NCI-H1694 treated with DMSO at 0.1 percent for 48 hours (cell line): ENCODE measurements around the gene PTPRCAP.

ENCODE experiments used
- DNase-seq: peaks from one replicate; lab custom pipeline; 2025; lab: John Stamatoyannopoulos, UW

Gene PTPRCAP

GRCh38 chr11:67465189-67465510 lies 27.7 kb upstream of the PTPRCAP start:
- no peak for DNase-seq

GRCh38 chr11:67464411-67465188 lies 27.1 kb upstream of the PTPRCAP start:
- no peak for DNase-seq

GRCh38 chr11:67463680-67464410 lies 26.4 kb upstream of the PTPRCAP start:
- DNase-seq = no peak

GRCh38 chr11:67463186-67463585 lies 25.7 kb upstream of the PTPRCAP start:
- no peak for DNase-seq

- DNase-seq = no peak
Measured at GRCh38 chr11:67458266-67458665, 20.8 kb upstream of the PTPRCAP start.

GRCh38 chr11:67457453-67457852 lies 20.0 kb upstream of the PTPRCAP start:
- DNase-seq = no peak

- DNase-seq = no peak
Measured at GRCh38 chr11:67456068-67456705, 18.7 kb upstream of the PTPRCAP start.

- no peak for DNase-seq
Measured at GRCh38 chr11:67455054-67455453, 17.6 kb upstream of the PTPRCAP start, which contains the start of gene CABP4. Gene CABP4, plus strand, starts transcription at chr11:67455354. Its CDS starts 70 bp downstream, at chr11:67455424.

GRCh38 chr11:67453816-67454732 lies 16.6 kb upstream of the PTPRCAP start:
- DNase-seq = no peak

- no peak for DNase-seq
Measured at GRCh38 chr11:67452141-67452952, 14.9 kb upstream of the PTPRCAP start, which contains the start of gene GPR152. Gene GPR152, minus strand, starts transcription at chr11:67452729. Its CDS starts 5 bp downstream, at chr11:67452724.

- DNase-seq = no peak
Measured at GRCh38 chr11:67451658-67451976, 14.1 kb upstream of the PTPRCAP start.

- no peak for DNase-seq
Measured at GRCh38 chr11:67450796-67451657, 13.5 kb upstream of the PTPRCAP start.

GRCh38 chr11:67449116-67449844 lies 11.8 kb upstream of the PTPRCAP start:
- no peak for DNase-seq

GRCh38 chr11:67448220-67448609 lies 10.7 kb upstream of the PTPRCAP start:
- no peak for DNase-seq

- no peak for DNase-seq
Measured at GRCh38 chr11:67445515-67445914, 8.0 kb upstream of the PTPRCAP start.

- DNase-seq = no peak
Measured at GRCh38 chr11:67442504-67443404, 5.3 kb upstream of the PTPRCAP start.

GRCh38 chr11:67441731-67442351 lies 4.4 kb upstream of the PTPRCAP start:
- DNase-seq = no peak

- DNase-seq = no peak
Measured at GRCh38 chr11:67441098-67441563, 3.6 kb upstream of the PTPRCAP start.
